Measurements from ENCODE around the gene LGALS14. TPM values are rescaled to one million over a fixed set of nuclear protein-coding genes. Genes with fewer than 3 reads are reported as not detected.

The LGALS14 gene
- total and polyA plus RNA-seq, 10 of the 15 experiments (the other 5 are each of a cell fraction or from before 2014, with no cell fraction given): 5.1 to 34.6 (median 7.3) TPM

DNA sequence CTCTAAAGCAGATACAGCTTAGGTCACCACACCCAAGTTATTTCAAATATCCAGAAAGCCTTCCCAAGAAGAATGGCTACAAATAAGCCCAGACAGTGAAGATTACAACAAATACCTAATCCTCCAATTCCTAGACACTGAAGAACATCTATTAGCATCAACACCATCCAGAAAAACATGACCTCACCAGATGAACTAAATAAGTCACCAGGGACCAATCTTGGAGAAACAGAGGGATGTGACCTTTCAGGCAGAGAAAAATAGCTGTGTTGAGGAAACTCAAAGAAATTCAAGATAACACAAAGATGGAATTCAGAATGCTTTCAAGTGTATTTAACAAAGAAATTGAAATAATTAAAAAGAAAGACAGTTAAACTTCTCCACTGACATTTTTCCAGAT is 48.5 kb downstream of the LGALS14 start:
- Histone ChIP-seq H3K4me3 (no peak overlapping the region), H4K20me1 (ENCODE audit: control insufficient read depth, insufficient read depth) (no peaks in the 10 kb centered on the region), H3K9me3 (replicated peaks; ENCODE audit: control insufficient read depth, insufficient read depth, low read length) (no peaks in the 10 kb centered on the region), H3K36me3 (ENCODE audit: control insufficient read depth in 2 of 2, insufficient read depth in 2 of 2, low read length in 1 of 2) (no peaks in the 10 kb centered on the region), H3K9ac (ENCODE audit: control insufficient read depth, insufficient read depth, low read length) (no peak overlapping the region), H3K4me1 (ENCODE audit: control insufficient read depth, insufficient read depth, low read length) (no peaks in the 10 kb centered on the region), H3K4me2 (ENCODE audit: control insufficient read depth, insufficient read depth) (no peak overlapping the region), H3K27me3 (replicated peaks in 1 of 2; ENCODE audit: control insufficient read depth in 2 of 2, insufficient read depth in 2 of 2, low read length in 1 of 2) (no peaks in the 10 kb centered on the region), H3K27ac (ENCODE audit: control insufficient read depth, insufficient read depth) (no peak overlapping the region), H3K79me2 (ENCODE audit: control insufficient read depth, insufficient read depth, low read length) (no peaks in the 10 kb centered on the region), H2AFZ (ENCODE audit: control insufficient read depth, low read depth, low read length) (no peak overlapping the region)
- ChIA-PET CTCF (interaction anchor here (0.7 kb wide), 1 partner anchor 12 kb away, joined by 4 read pairs; no protein-coding TSS in a partner anchor), POLR2A (no interaction called here), RAD21 (ENCODE audit: unreplicated experiment) (no interaction called here), SMC1A (ENCODE audit: uncharacterized antibody, unreplicated experiment) (interaction anchor here (1.2 kb wide), 1 partner anchor 10 kb away, joined by 3 read pairs; no protein-coding TSS in a partner anchor)
- no peak for FAIRE-seq
- TF ChIP-seq JUNB (IDR thresholded peaks at IDR 0.05) (no peak), LARP7 (IDR thresholded peaks at IDR 0.05) (no peak), E2F8 (IDR thresholded peaks at IDR 0.05; ENCODE audit: low read depth, partially characterized antibody) (no peak), ZNF622 (IDR thresholded peaks at IDR 0.05) (no peak), YBX1 (IDR thresholded peaks at IDR 0.05) (no peak), TCF3 (IDR thresholded peaks at IDR 0.05; ENCODE audit: borderline replicate concordance, insufficient read depth, low read depth, low read length) (no peak), RAD21 (IDR thresholded peaks at IDR 0.05; ENCODE audit: insufficient read depth, low read depth, low read length) (no peak), HSF1 (IDR thresholded peaks at IDR 0.05; ENCODE audit: low read depth, low read length) (no peak), POLR2AphosphoS5 (IDR thresholded peaks at IDR 0.05; ENCODE audit: low read length) (no peak), MEF2B (IDR thresholded peaks at IDR 0.05; ENCODE audit: partially characterized antibody, poor library complexity, severe bottlenecking) (no peak)
- TF ChIP-seq, protein P1, sequence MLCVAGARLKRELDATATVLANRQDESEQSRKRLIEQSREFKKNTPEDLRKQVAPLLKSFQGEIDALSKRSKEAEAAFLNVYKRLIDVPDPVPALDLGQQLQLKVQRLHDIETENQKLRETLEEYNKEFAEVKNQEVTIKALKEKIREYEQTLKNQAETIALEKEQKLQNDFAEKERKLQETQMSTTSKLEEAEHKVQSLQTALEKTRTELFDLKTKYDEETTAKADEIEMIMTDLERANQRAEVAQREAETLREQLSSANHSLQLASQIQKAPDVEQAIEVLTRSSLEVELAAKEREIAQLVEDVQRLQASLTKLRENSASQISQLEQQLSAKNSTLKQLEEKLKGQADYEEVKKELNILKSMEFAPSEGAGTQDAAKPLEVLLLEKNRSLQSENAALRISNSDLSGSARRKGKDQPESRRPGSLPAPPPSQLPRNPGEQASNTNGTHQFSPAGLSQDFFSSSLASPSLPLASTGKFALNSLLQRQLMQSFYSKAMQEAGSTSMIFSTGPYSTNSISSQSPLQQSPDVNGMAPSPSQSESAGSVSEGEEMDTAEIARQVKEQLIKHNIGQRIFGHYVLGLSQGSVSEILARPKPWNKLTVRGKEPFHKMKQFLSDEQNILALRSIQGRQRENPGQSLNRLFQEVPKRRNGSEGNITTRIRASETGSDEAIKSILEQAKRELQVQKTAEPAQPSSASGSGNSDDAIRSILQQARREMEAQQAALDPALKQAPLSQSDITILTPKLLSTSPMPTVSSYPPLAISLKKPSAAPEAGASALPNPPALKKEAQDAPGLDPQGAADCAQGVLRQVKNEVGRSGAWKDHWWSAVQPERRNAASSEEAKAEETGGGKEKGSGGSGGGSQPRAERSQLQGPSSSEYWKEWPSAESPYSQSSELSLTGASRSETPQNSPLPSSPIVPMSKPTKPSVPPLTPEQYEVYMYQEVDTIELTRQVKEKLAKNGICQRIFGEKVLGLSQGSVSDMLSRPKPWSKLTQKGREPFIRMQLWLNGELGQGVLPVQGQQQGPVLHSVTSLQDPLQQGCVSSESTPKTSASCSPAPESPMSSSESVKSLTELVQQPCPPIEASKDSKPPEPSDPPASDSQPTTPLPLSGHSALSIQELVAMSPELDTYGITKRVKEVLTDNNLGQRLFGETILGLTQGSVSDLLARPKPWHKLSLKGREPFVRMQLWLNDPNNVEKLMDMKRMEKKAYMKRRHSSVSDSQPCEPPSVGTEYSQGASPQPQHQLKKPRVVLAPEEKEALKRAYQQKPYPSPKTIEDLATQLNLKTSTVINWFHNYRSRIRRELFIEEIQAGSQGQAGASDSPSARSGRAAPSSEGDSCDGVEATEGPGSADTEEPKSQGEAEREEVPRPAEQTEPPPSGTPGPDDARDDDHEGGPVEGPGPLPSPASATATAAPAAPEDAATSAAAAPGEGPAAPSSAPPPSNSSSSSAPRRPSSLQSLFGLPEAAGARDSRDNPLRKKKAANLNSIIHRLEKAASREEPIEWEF (IDR thresholded peaks at IDR 0.05; ENCODE audit: insufficient replicate concordance, low read depth, low read length): no peak
- TF ChIP-seq, protein P2, sequence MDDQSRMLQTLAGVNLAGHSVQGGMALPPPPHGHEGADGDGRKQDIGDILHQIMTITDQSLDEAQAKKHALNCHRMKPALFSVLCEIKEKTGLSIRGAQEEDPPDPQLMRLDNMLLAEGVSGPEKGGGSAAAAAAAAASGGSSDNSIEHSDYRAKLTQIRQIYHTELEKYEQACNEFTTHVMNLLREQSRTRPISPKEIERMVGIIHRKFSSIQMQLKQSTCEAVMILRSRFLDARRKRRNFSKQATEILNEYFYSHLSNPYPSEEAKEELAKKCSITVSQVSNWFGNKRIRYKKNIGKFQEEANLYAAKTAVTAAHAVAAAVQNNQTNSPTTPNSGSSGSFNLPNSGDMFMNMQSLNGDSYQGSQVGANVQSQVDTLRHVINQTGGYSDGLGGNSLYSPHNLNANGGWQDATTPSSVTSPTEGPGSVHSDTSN (IDR thresholded peaks at IDR 0.05; ENCODE audit: insufficient replicate concordance, low read depth, low read length): no peak
- in situ Hi-C loops (cut with MboI) (no loop called here), intact Hi-C loops (cut with micrococcal nuclease; ENCODE audit: unreplicated experiment) (no loop called here)
- BruUV-seq (replicated peaks): no TSS peak
- no peak for DNase-seq (ENCODE audit: low read depth, low spot score)
- ATAC-seq: no peak

All from GM12878 (cell line).